NOMO-1 treated with DMSO at 0.1 percent for 48 hours (cell line): ENCODE measurements around the gene ZNF521.

Experiments
- DNase-seq: peaks from one replicate; lab custom pipeline; 2025; ENCODE audit not compliant: unreplicated experiment; lab: John Stamatoyannopoulos, UW

Gene ZNF521

GRCh38 chr18:25136416-25137196 is 215.4 kb downstream of the ZNF521 start:
- DNase-seq: no peak

GRCh38 chr18:25134861-25135260 is 217.1 kb downstream of the ZNF521 start:
- no peak for DNase-seq

GRCh38 chr18:25133879-25134278 is 218.1 kb downstream of the ZNF521 start:
- no peak for DNase-seq

- DNase-seq: no peak
Measured at GRCh38 chr18:25132786-25133496, 219.0 kb downstream of the ZNF521 start.

- no peak for DNase-seq
Measured at GRCh38 chr18:25126751-25127150, 225.2 kb downstream of the ZNF521 start.

- DNase-seq: no peak
Measured at GRCh38 chr18:25125680-25126079, 226.3 kb downstream of the ZNF521 start.

- no peak for DNase-seq
Measured at GRCh38 chr18:25123438-25124232, 228.3 kb downstream of the ZNF521 start.

GRCh38 chr18:25121442-25121841 is 230.5 kb downstream of the ZNF521 start:
- no peak for DNase-seq

- no peak for DNase-seq
Measured at GRCh38 chr18:25113566-25113965, 238.4 kb downstream of the ZNF521 start.

- no peak for DNase-seq
Measured at GRCh38 chr18:25112821-25113434, 239.0 kb downstream of the ZNF521 start.

- no peak for DNase-seq
Measured at GRCh38 chr18:25111377-25112288, 240.3 kb downstream of the ZNF521 start.

- DNase-seq: no peak
Measured at GRCh38 chr18:25109484-25109883, 242.5 kb downstream of the ZNF521 start.

- no peak for DNase-seq
Measured at GRCh38 chr18:25103468-25104155, 248.4 kb downstream of the ZNF521 start.

- DNase-seq: no peak
Measured at GRCh38 chr18:25102662-25103061, 249.3 kb downstream of the ZNF521 start.

- DNase-seq: no peak
Measured at GRCh38 chr18:25100418-25100817, 251.5 kb downstream of the ZNF521 start.

- DNase-seq: no peak
Measured at GRCh38 chr18:25099895-25100294, 252.1 kb downstream of the ZNF521 start.

GRCh38 chr18:25097569-25098056 is 254.4 kb downstream of the ZNF521 start:
- DNase-seq: no peak

GRCh38 chr18:25097057-25097456 is 254.9 kb downstream of the ZNF521 start:
- DNase-seq: no peak

- no peak for DNase-seq
Measured at GRCh38 chr18:25093141-25093540, 258.8 kb downstream of the ZNF521 start.
